Sigmoid colon (tissue), 4 donors: Measurements from ENCODE around the gene ARID5A.

ENCODE experiments used
- POLR2A ChIP-seq, 2 donors: fragments of 450-650 bp; IDR thresholded peaks; one replicate each; pipeline ENCODE4 v1.6.1; 2016; ENCODE audit warnings: antibody characterized with exemption in 2 of 2, mild to moderate bottlenecking in 2 of 2, moderate library complexity in 2 of 2
- POLR2AphosphoS5 ChIP-seq, 4 donors: sonication (generic); formaldehyde crosslinking; IDR thresholded peaks; one replicate each; pipeline ENCODE4 v1.6.1; 2017; ENCODE audit warnings: antibody characterized with exemption in 4 of 4
- TF ChIP-seq, protein P1 (sequence below), 4 experiments: fragments of 450-650 bp in 3 of 4; fragments of 200-600 bp in 1 of 4; IDR thresholded peaks; one replicate each; pipeline ENCODE4 v1.5.1; 2016 to 2019; ENCODE audit warnings: antibody characterized with exemption in 4 of 4, mild to moderate bottlenecking in 3 of 4, moderate library complexity in 2 of 4

- TF ChIP-seq, protein P1, sequence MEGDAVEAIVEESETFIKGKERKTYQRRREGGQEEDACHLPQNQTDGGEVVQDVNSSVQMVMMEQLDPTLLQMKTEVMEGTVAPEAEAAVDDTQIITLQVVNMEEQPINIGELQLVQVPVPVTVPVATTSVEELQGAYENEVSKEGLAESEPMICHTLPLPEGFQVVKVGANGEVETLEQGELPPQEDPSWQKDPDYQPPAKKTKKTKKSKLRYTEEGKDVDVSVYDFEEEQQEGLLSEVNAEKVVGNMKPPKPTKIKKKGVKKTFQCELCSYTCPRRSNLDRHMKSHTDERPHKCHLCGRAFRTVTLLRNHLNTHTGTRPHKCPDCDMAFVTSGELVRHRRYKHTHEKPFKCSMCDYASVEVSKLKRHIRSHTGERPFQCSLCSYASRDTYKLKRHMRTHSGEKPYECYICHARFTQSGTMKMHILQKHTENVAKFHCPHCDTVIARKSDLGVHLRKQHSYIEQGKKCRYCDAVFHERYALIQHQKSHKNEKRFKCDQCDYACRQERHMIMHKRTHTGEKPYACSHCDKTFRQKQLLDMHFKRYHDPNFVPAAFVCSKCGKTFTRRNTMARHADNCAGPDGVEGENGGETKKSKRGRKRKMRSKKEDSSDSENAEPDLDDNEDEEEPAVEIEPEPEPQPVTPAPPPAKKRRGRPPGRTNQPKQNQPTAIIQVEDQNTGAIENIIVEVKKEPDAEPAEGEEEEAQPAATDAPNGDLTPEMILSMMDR (IDR thresholded peaks at IDR 0.05): no peak
- TF ChIP-seq POLR2AphosphoS5 (IDR thresholded peaks at IDR 0.05): no peak
- TF ChIP-seq POLR2A (IDR thresholded peaks at IDR 0.05): no peak
These were observed 15.9 kb upstream of the ARID5A start for GRCh38 chr2:96520697-96521096.
